ENCODE results near the gene GCFC2.

DNA sequence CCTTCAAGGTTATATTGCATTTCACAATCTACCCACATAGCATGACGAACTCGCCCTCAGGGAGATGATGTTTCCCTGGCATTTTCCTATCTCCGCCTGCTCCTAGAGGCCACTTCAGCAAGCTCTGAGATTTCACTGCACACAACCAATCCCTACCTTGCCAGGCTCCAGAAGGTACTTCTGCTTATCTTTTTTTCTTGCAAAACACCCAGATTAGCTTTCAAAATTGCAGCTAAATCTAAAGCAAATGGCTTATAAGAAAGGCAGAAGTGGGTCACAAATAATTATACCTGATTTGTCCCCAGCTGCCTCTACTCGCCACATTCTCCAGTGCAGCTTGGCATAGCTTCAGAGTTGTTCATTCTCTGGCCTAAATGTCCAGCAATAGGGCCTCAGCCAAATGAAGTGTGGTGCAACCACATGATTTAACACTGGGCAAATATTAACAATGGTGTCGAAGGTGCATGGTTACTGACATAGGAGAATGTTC, 96.5 kb downstream of the GCFC2 start:
- TF ChIP-seq CTCF (IDR thresholded peaks at IDR 0.05 in 2 of 3, conservative IDR thresholded peaks at IDR 0.05 in 1 of 3; ENCODE audit: borderline replicate concordance in 1 of 3, insufficient read depth in 1 of 3, low read depth in 2 of 3, low read length in 2 of 3): no peak
- no peak for TF ChIP-seq FOSL1 (IDR thresholded peaks at IDR 0.05; ENCODE audit: low read depth)
- TF ChIP-seq, protein P1, sequence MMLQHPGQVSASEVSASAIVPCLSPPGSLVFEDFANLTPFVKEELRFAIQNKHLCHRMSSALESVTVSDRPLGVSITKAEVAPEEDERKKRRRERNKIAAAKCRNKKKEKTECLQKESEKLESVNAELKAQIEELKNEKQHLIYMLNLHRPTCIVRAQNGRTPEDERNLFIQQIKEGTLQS (IDR thresholded peaks at IDR 0.05): no peak
- TF ChIP-seq POLR2AphosphoS5 (IDR thresholded peaks at IDR 0.05; ENCODE audit: low read depth, low read length): no peak
- no peak for TF ChIP-seq POLR2A (IDR thresholded peaks at IDR 0.05; ENCODE audit: borderline replicate concordance, extremely low read depth, insufficient read depth, insufficient read length)
- no peak for TF ChIP-seq JUND (IDR thresholded peaks at IDR 0.05)
- no peak for TF ChIP-seq EZH2 (IDR thresholded peaks at IDR 0.05)
- no peak for TF ChIP-seq SP1 (IDR thresholded peaks at IDR 0.05; ENCODE audit: low read depth)
- TF ChIP-seq EGR1 (IDR thresholded peaks at IDR 0.05; ENCODE audit: low read depth): no peak
- no peak for TF ChIP-seq ZFX (IDR thresholded peaks at IDR 0.05)

Measured in HCT116 (cell line).